ENCODE results near the gene PCBP3.
"Not testable (repeated sequence)": the region's sequence is repeated elsewhere in the genome, so short reads cannot be mapped to it uniquely, and the experiment has no call there.

Gene PCBP3

GRCh38 chr21:45643021-45643980, at the start of gene PCBP3:
Gene PCBP3, plus strand, starts transcription at chr21:45643725. Its CDS starts 206,361 bp downstream, at chr21:45850086.
- DNase-seq, result peak; percentile 80

- DNase-seq, result no peak
Observed at GRCh38 chr21:45594721-45595489, 48.6 kb upstream of the PCBP3 start.

GRCh38 chr21:45595574-45596295, 47.8 kb upstream of the PCBP3 start:
- DNase-seq, result no peak

GRCh38 chr21:45596704-45597318, 46.7 kb upstream of the PCBP3 start:
- DNase-seq, result no peak

- DNase-seq, result no peak
Observed at GRCh38 chr21:45598109-45598508, 45.4 kb upstream of the PCBP3 start.

GRCh38 chr21:45598666-45599065, 44.9 kb upstream of the PCBP3 start:
- no peak for DNase-seq

GRCh38 chr21:45599146-45599581, 44.4 kb upstream of the PCBP3 start:
- DNase-seq, result no peak

- no peak for DNase-seq
Observed at GRCh38 chr21:45600248-45600647, 43.3 kb upstream of the PCBP3 start.

- no peak for DNase-seq
Observed at GRCh38 chr21:45601551-45601950, 42.0 kb upstream of the PCBP3 start.

- DNase-seq, result no peak
Observed at GRCh38 chr21:45602106-45602505, 41.4 kb upstream of the PCBP3 start.

GRCh38 chr21:45603481-45603880, 40.0 kb upstream of the PCBP3 start:
- DNase-seq, result no peak

- DNase-seq, result not testable (repeated sequence)
Observed at GRCh38 chr21:45604681-45605080, 38.8 kb upstream of the PCBP3 start.

- no peak for DNase-seq
Observed at GRCh38 chr21:45607021-45607908, 36.3 kb upstream of the PCBP3 start.

- no peak for DNase-seq
Observed at GRCh38 chr21:45607909-45608295, 35.6 kb upstream of the PCBP3 start.

- DNase-seq, result not testable (repeated sequence)
Observed at GRCh38 chr21:45608747-45609470, 34.6 kb upstream of the PCBP3 start.

- DNase-seq, result not testable (repeated sequence)
Observed at GRCh38 chr21:45609616-45610015, 33.9 kb upstream of the PCBP3 start.

GRCh38 chr21:45611296-45611695, 32.2 kb upstream of the PCBP3 start:
- DNase-seq, result no peak

GRCh38 chr21:45611939-45612664, 31.4 kb upstream of the PCBP3 start:
- DNase-seq, result no peak

GRCh38 chr21:45612665-45613019, 30.9 kb upstream of the PCBP3 start:
- not testable (repeated sequence) for DNase-seq

- no peak for DNase-seq
Observed at GRCh38 chr21:45613396-45613795, 30.1 kb upstream of the PCBP3 start.

Data from NCI-H774 (cell line).